ENCODE measurements around the gene SPATS2L. TPM values are rescaled to one million over a fixed set of nuclear protein-coding genes. Genes with fewer than 3 reads are reported as not detected.

Gene SPATS2L
- total RNA-seq, 1 experiment from 2014 or later: 47.3 TPM

DNA sequence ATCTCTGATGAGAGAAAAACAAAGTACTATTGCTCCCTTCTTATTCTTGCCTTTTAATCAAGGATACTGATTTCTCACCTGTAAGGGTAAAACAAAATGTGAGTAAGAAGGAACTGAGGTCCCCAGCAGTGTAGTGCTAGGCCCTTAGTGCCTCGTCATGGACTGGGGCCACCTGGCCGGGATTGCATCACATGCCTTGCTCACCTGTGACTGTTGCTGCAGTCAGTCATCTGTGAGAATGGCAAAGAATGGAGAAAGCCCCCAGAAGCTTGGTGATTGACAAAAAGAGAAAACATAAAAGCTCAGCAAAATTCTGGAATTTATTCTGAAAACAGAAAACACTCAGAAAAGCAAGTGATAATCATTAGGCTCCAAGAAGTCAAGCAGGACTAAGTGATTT, 63.4 kb downstream of the SPATS2L start:
- no peaks in the 10 kb centered on the region for H3K23me2 ChIP-seq (ENCODE audit: insufficient read length, low read depth, low read length, poor library complexity, severe bottlenecking)
- no peak overlapping the region for H3K27ac ChIP-seq (ENCODE audit: insufficient read length, low read depth, low read length)
- H2BK5ac ChIP-seq (ENCODE audit: insufficient read length, low read length): no peak overlapping the region
- H2BK15ac ChIP-seq (ENCODE audit: low read depth, low read length): no peak overlapping the region
- no CpG with 5 or more reads among the region's 2 CpGs for WGBS (ENCODE audit: extremely low coverage, insufficient read length, low lambda C conversion rate)
- H3K27me3 ChIP-seq (ENCODE audit: insufficient read depth, low read length): no peaks in the 10 kb centered on the region
- no peak overlapping the region for H2AFZ ChIP-seq (ENCODE audit: low read length)
- H3K4ac ChIP-seq (ENCODE audit: low read depth, low read length): no peak overlapping the region
- no peak overlapping the region for H3K4me2 ChIP-seq (ENCODE audit: insufficient read depth, insufficient read length, low read length)
- H4K91ac ChIP-seq (ENCODE audit: insufficient read length, low read depth, low read length): no peak overlapping the region
- DNase-seq: no peak
- no peak overlapping the region for H3K56ac ChIP-seq (ENCODE audit: insufficient read length, low read depth, low read length)
- peaks cover 27 to 31% of the 10 kb centered on the region in 2 experiments for H3K4me1 Mint-ChIP-seq
- no peak overlapping the region for H3K4me3 Mint-ChIP-seq
- no peak overlapping the region for H2BK12ac ChIP-seq (ENCODE audit: insufficient read length, low read depth, low read length)
- no peak overlapping the region for H2AK5ac ChIP-seq (ENCODE audit: insufficient read length, low read length)
- no peak overlapping the region for H3T11ph ChIP-seq (ENCODE audit: low read length)
- no peak overlapping the region for H4K5ac ChIP-seq (ENCODE audit: insufficient read length, low read depth, low read length)
- no peak overlapping the region for H4K8ac ChIP-seq (replicated peaks; ENCODE audit: insufficient read length, low read depth, low read length)
- H3K9me3 Mint-ChIP-seq: no peaks in the 10 kb centered on the region
- H3K79me1 ChIP-seq (ENCODE audit: insufficient read depth, low read depth, low read length, poor library complexity, severe bottlenecking): peaks cover 4% of the 10 kb centered on the region
- no peaks in the 10 kb centered on the region for H4K20me1 ChIP-seq (ENCODE audit: control insufficient read depth, insufficient read depth, insufficient read length)
- no peak overlapping the region for H3K23ac ChIP-seq (ENCODE audit: insufficient read length, low read depth, low read length)
- no peak overlapping the region for H2BK120ac ChIP-seq (ENCODE audit: low read depth, low read length, poor library complexity, severe bottlenecking)
- H2BK20ac ChIP-seq (ENCODE audit: low read depth, low read length, poor library complexity, severe bottlenecking): no peak overlapping the region
- no peak overlapping the region for H3K18ac ChIP-seq (ENCODE audit: insufficient read length, low read depth, low read length)
- H3K4me1 ChIP-seq (ENCODE audit: insufficient read depth, low read length): peaks cover 2% of the 10 kb centered on the region; the same call in 1 of the 2 replicates
- H3K36me3 Mint-ChIP-seq (ENCODE audit: insufficient read depth in 1 of 3, low read depth in 3 of 3): no peaks in the 10 kb centered on the region; a peak in 1 of 7 replicates
- H3K14ac ChIP-seq (ENCODE audit: insufficient read depth, low read length): no peak overlapping the region
- H3K27ac Mint-ChIP-seq: peak overlapping the region; percentile 41 to 87 (median 63); a peak in 4 of 7 replicates
- no peaks in the 10 kb centered on the region for H3K9me3 ChIP-seq (ENCODE audit: control insufficient read depth, low read depth, low read length)
- H3K9ac ChIP-seq (ENCODE audit: extremely low read depth, insufficient read length, low read length): no peak overlapping the region
- TF ChIP-seq CTCF (conservative IDR thresholded peaks at IDR 0.05): no peak
- no peaks in the 10 kb centered on the region for H3K27me3 Mint-ChIP-seq (ENCODE audit: low read depth)
- H3K79me2 ChIP-seq (ENCODE audit: insufficient read depth, low read length): peaks cover 24% of the 10 kb centered on the region
